Measurements from ENCODE around the gene RABL6.

GRCh38 chr9:136839229-136840139 is 31.7 kb downstream of the RABL6 start:
- TF ChIP-seq, protein P1, sequence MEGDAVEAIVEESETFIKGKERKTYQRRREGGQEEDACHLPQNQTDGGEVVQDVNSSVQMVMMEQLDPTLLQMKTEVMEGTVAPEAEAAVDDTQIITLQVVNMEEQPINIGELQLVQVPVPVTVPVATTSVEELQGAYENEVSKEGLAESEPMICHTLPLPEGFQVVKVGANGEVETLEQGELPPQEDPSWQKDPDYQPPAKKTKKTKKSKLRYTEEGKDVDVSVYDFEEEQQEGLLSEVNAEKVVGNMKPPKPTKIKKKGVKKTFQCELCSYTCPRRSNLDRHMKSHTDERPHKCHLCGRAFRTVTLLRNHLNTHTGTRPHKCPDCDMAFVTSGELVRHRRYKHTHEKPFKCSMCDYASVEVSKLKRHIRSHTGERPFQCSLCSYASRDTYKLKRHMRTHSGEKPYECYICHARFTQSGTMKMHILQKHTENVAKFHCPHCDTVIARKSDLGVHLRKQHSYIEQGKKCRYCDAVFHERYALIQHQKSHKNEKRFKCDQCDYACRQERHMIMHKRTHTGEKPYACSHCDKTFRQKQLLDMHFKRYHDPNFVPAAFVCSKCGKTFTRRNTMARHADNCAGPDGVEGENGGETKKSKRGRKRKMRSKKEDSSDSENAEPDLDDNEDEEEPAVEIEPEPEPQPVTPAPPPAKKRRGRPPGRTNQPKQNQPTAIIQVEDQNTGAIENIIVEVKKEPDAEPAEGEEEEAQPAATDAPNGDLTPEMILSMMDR (conservative IDR thresholded peaks at IDR 0.05) = no peak
- TF ChIP-seq ZFX (IDR thresholded peaks at IDR 0.05) = no peak

Measured in C4-2B (cell line).